OCI-LY3 (cell line): Measurements from ENCODE around the gene PCDHA9.
"Not testable (repeated sequence)": the region's sequence is repeated elsewhere in the genome, so short reads cannot be mapped to it uniquely, and the experiment has no call there.

Source experiments
- CTCF ChIP-seq: fragments of 200-600, 300-600 bp; sonication (generic); IDR thresholded peaks from 2 replicates; pipeline ENCODE4 v1.5.1; 2014; ENCODE audit warnings: antibody characterized with exemption, low read length, low read depth
- EZH2phosphoT487 ChIP-seq: fragments of 200-600 bp; shearing (Covaris generic); IDR thresholded peaks from 2 replicates; pipeline ENCODE4 v1.6.1; 2018; ENCODE audit warnings: antibody characterized with exemption, mixed run types, low read depth

GRCh38 chr5:140808241-140808888 lies 39.8 kb upstream of the PCDHA9 start:
- not testable (repeated sequence) for TF ChIP-seq CTCF, EZH2phosphoT487
